Epithelial cell of proximal tubule (primary cell): ENCODE measurements around the gene SHISAL2B. TPM values are rescaled to one million over a fixed set of nuclear protein-coding genes. Genes with fewer than 3 reads are reported as not detected.
"Not testable (repeated sequence)": the region's sequence is repeated elsewhere in the genome, so short reads cannot be mapped to it uniquely, and the experiment has no call there.

Source experiments
- DNase-seq: peaks from one replicate; pipeline ENCODE4 v3.0.0-alpha.2; 2011; ENCODE audit warnings: low read depth
- H3K4me3 ChIP-seq: 2 replicates; pipeline ENCODE4 v1.5.1; 2011; ENCODE audit warnings: low read depth, mild to moderate bottlenecking, low read length
- CTCF ChIP-seq: conservative IDR thresholded peaks from 2 replicates; pipeline ENCODE4 v1.5.1; 2012; ENCODE audit warnings: low read depth, mild to moderate bottlenecking, low read length
- total RNA-seq: library from RNA; depleted of rRNA; stranded (reverse); fragments of >200 nt; gene quantifications from 2 replicates; pipeline ENCODE4 v1.2.3, GENCODE V29; 2015

The SHISAL2B gene
- total RNA-seq, 1 donor from 2014 or later, result not detected

- H3K4me3 ChIP-seq, result no peak overlapping the region
- DNase-seq, result no peak
- TF ChIP-seq CTCF, result no peak
Observed at GRCh38 chr5:64655596-64655995, 34.7 kb upstream of the SHISAL2B start.

- no peak for TF ChIP-seq CTCF
- no peak for DNase-seq
- no peak overlapping the region for H3K4me3 ChIP-seq
Observed at GRCh38 chr5:64659289-64659688, 31.0 kb upstream of the SHISAL2B start.

- H3K4me3 ChIP-seq, DNase-seq: not testable (repeated sequence)
Observed at GRCh38 chr5:64663181-64663580, 27.1 kb upstream of the SHISAL2B start.

- DNase-seq, result no peak
- no peak overlapping the region for H3K4me3 ChIP-seq
- TF ChIP-seq CTCF, result no peak
Observed at GRCh38 chr5:64665243-64665642, 25.1 kb upstream of the SHISAL2B start.

GRCh38 chr5:64666078-64666477, 24.2 kb upstream of the SHISAL2B start:
- DNase-seq, result no peak
- no peak overlapping the region for H3K4me3 ChIP-seq
- TF ChIP-seq CTCF, result no peak

- no peak overlapping the region for H3K4me3 ChIP-seq
- no peak for TF ChIP-seq CTCF
- DNase-seq, result no peak
Observed at GRCh38 chr5:64667068-64667467, 23.2 kb upstream of the SHISAL2B start.

GRCh38 chr5:64670277-64670676, 20.0 kb upstream of the SHISAL2B start:
- DNase-seq, result no peak
- no peak overlapping the region for H3K4me3 ChIP-seq
- TF ChIP-seq CTCF, result no peak

GRCh38 chr5:64671678-64672077, 18.6 kb upstream of the SHISAL2B start:
- no peak for TF ChIP-seq CTCF
- no peak overlapping the region for H3K4me3 ChIP-seq
- no peak for DNase-seq
